K562 (cell line): ENCODE results near the gene MIER2. TPM values are rescaled to one million over a fixed set of nuclear protein-coding genes. Genes with fewer than 3 reads are reported as not detected.

Source experiments
- ATF3 ChIP-seq, 2 experiments: fragments of 450-650 bp in 1 of 2; sonication (generic) in 1 of 2; formaldehyde crosslinking in 1 of 2; IDR thresholded peaks in 1 of 2; conservative IDR thresholded peaks in 1 of 2; 2 replicates each; pipeline versions ENCODE4 v1.6.1 to v1.8.1; 2016 to 2023; ENCODE audit warnings: mild to moderate bottlenecking in 2 of 2, moderate library complexity in 2 of 2, inconsistent platforms in 1 of 2, missing genetic modification reagents in 1 of 2
- BHLHE40 ChIP-seq: IDR thresholded peaks from 2 replicates; pipeline ENCODE4 v1.6.1; 2011; ENCODE audit warnings: low read length, improper control_type of control experiment
- CREBBP ChIP-seq: IDR thresholded peaks from one replicate; pipeline ENCODE4 v1.6.1; 2012; ENCODE audit warnings: low read depth, mild to moderate bottlenecking, control low read depth, inconsistent platforms, low read length
- CTCF ChIP-seq, 3 experiments: IDR thresholded peaks in 2 of 3; conservative IDR thresholded peaks in 1 of 3; 2 replicates each; pipeline ENCODE4 v1.5.1; 2011 to 2012; ENCODE audit warnings: low read length in 3 of 3, mild to moderate bottlenecking in 3 of 3, control low read depth in 2 of 3, improper control_type of control experiment in 1 of 3, inconsistent platforms in 1 of 3, low read depth in 1 of 3, mixed read lengths in 1 of 3, moderate library complexity in 1 of 3; ENCODE audit not compliant: insufficient read depth in 2 of 3
- NELFE ChIP-seq: IDR thresholded peaks from 2 replicates; pipeline ENCODE4 v1.6.1; 2011; ENCODE audit warnings: mild to moderate bottlenecking; ENCODE audit not compliant: insufficient read depth, insufficient read length
- PHTF2 ChIP-seq: fragments of 250-450 bp; sonication (Bioruptor Pico); IDR thresholded peaks from 2 replicates; pipeline ENCODE4 v1.5.0; 2021; ENCODE audit warnings: mild to moderate bottlenecking
- TAL1 ChIP-seq: fragments of 450-650 bp; IDR thresholded peaks from 2 replicates; pipeline ENCODE4 v1.6.1; 2016; ENCODE audit warnings: mild to moderate bottlenecking
- polyA plus RNA-seq, 8 experiments: library from polyadenylated mRNA; depleted of rRNA in 4 of 8; stranded (reverse) in 5 of 8; unstranded in 3 of 8; fragments of >200 nt; fragmentation: Nextera tagmentation in 2 of 8; fragmentation: Illumina TruSeq in 1 of 8; extraction: Ambion mirVana in 2 of 8; extraction: Trizol in 1 of 8; gene quantifications; 2 replicates each; pipeline versions ENCODE4 v1.2.1 to v1.2.3, GENCODE V29; 2011 to 2014; ENCODE audit warnings: inconsistent platforms in 1 of 8, missing spikeins in 1 of 8
- total RNA-seq, 7 experiments: library from RNA; depleted of rRNA in 6 of 7; stranded (reverse); fragments of >200 nt in 6 of 7; fragmentation: Illumina TruSeq in 2 of 7; extraction: Trizol in 2 of 7; gene quantifications; 2 replicates each; pipeline versions ENCODE4 v1.2.1 to v1.2.3, GENCODE V29; 2011 to 2021; ENCODE audit warnings: low replicate concordance in 1 of 7

MIER2 gene
- total and polyA plus RNA-seq, 9 of the 15 experiments (the other 6 are each of a cell fraction or from before 2014, with no cell fraction given), result 0.46 to 34.7 (median 15.6) TPM

- TF ChIP-seq ATF3 (IDR thresholded peaks at IDR 0.05) (peak; percentile 30), ATF3 (CRISPR knock-in tag; conservative IDR thresholded peaks at IDR 0.05) (no peak), CREBBP (no peak), CTCF (IDR thresholded peaks at IDR 0.05 in 2 of 3, conservative IDR thresholded peaks at IDR 0.05 in 1 of 3; ENCODE audit: insufficient read depth in 2 of 3, low read depth in 1 of 3, low read length in 3 of 3) (peak; percentile 34 to 42 (median 40); a peak in 2 of 6 replicates), BHLHE40 (peak; percentile 32; the same call in 1 of the 2 replicates), NELFE (no peak), PHTF2 (CRISPR knock-in tag) (no peak), TAL1 (0 out of 2 replicates have a peak, but pooled peaks have one; percentile 13)
Measured at GRCh38 chr19:347946-348861, 3.6 kb upstream of the MIER2 start (continued).
